Sigmoid colon (tissue), 7 donors: ENCODE measurements around the gene SBK3. TPM values are rescaled to one million over a fixed set of nuclear protein-coding genes. Genes with fewer than 3 reads are reported as not detected.

Experiments used
- DNase-seq: peaks from one replicate; pipeline ENCODE4 v3.0.0-alpha.2; 2019
- H3K27ac ChIP-seq, 4 donors: fragments of 200-600 bp; sonication (generic); one replicate each; pipeline ENCODE4 v1.5.1; 2016 to 2019; ENCODE audit warnings: mild to moderate bottlenecking in 1 of 4
- H3K27me3 ChIP-seq, 3 donors: fragments of 200-600 bp; sonication (generic); one replicate each; pipeline ENCODE4 v1.5.1; 2019; ENCODE audit warnings: mild to moderate bottlenecking in 1 of 3
- H3K36me3 ChIP-seq, 4 donors: fragments of 200-600 bp; sonication (generic); one replicate each; pipeline ENCODE4 v1.5.1; 2016 to 2019
- H3K4me1 ChIP-seq, 4 donors: fragments of 200-600 bp; sonication (generic); one replicate each; pipeline ENCODE4 v1.5.1; 2017 to 2019
- H3K4me3 ChIP-seq, 4 donors: fragments of 200-600 bp; sonication (generic); one replicate each; pipeline ENCODE4 v1.5.1; 2017 to 2019; ENCODE audit warnings: mild to moderate bottlenecking in 2 of 4, moderate library complexity in 1 of 4
- H3K9me3 ChIP-seq, 4 donors: fragments of 200-600 bp in 3 of 4; sonication (generic) in 3 of 4; one replicate each; pipeline versions ENCODE4 v1.5.1 to v1.6.1; 2013 to 2019
- CTCF ChIP-seq, 4 experiments: fragments of 450-650 bp in 3 of 4; fragments of 200-600 bp in 1 of 4; IDR thresholded peaks; one replicate each; pipeline ENCODE4 v1.5.1; 2016 to 2019; ENCODE audit warnings: antibody characterized with exemption in 4 of 4, mild to moderate bottlenecking in 3 of 4, moderate library complexity in 2 of 4
- EP300 ChIP-seq, 4 donors: sonication (generic); formaldehyde crosslinking; IDR thresholded peaks; one replicate each; pipeline ENCODE4 v1.6.1; 2017; ENCODE audit warnings: antibody characterized with exemption in 4 of 4
- POLR2A ChIP-seq, 2 donors: fragments of 450-650 bp; IDR thresholded peaks; one replicate each; pipeline ENCODE4 v1.6.1; 2016; ENCODE audit warnings: antibody characterized with exemption in 2 of 2, mild to moderate bottlenecking in 2 of 2, moderate library complexity in 2 of 2
- POLR2AphosphoS5 ChIP-seq, 4 donors: sonication (generic); formaldehyde crosslinking; IDR thresholded peaks; one replicate each; pipeline ENCODE4 v1.6.1; 2017; ENCODE audit warnings: antibody characterized with exemption in 4 of 4
- WGBS, 2 donors: extraction: QIAGEN DNeasy Blood & Tissue Kit; methylation state at CpG; one replicate each; pipeline ENCODE4 v1.1.7; 2013; 5-methylcytosine and 5-hydroxymethylcytosine counted together
- intact Hi-C: fragments of 100-400 bp; cut with DNase I; formaldehyde crosslinking; loops from one replicate; pipeline ENCODE4 v1.15.1; 2023
- polyA plus RNA-seq, 3 donors: library from polyadenylated mRNA; stranded (reverse); fragments of 200-250 nt; gene quantifications; one replicate each; pipeline ENCODE4 v1.2.3, GENCODE V29; 2013
- total RNA-seq, 4 donors: library from RNA; depleted of rRNA; stranded (reverse); fragments of >200 nt; gene quantifications; one replicate each; pipeline ENCODE4 v1.1.0, GENCODE V29; 2016
- donor health status: healthy with polysubstance abuse.
- donor health status: Bipolar disorder and iron deficiency.
- donor health status: healthy.

The SBK3 gene
- total and polyA plus RNA-seq, 7 donors, result 0.23 to 0.36 TPM; not detected in 5

GRCh38 chr19:55529636-55530234 is 15.6 kb downstream of the SBK3 start:
- Histone ChIP-seq H3K36me3 (no peaks in the 10 kb centered on the region), H3K4me3 (no peak overlapping the region), H3K9me3 (no peaks in the 10 kb centered on the region), H3K4me1 (peaks cover 0 to 15% (median 10%) of the 10 kb centered on the region in 4 donors), H3K27me3 (peaks cover 0 to 30% (median 8%) of the 10 kb centered on the region in 3 donors), H3K27ac (no peak overlapping the region)
- intact Hi-C loops, result no loop called here
- DNase-seq, result no peak
- WGBS, 2 donors, result 92% methylated on average over 56 of the region's 56 CpGs
- no peak for TF ChIP-seq CTCF (IDR thresholded peaks at IDR 0.05)
- no peak for TF ChIP-seq EP300 (IDR thresholded peaks at IDR 0.05)
- TF ChIP-seq POLR2A (IDR thresholded peaks at IDR 0.05), result no peak
- no peak for TF ChIP-seq POLR2AphosphoS5 (IDR thresholded peaks at IDR 0.05)

GRCh38 chr19:55528030-55528803 is 17.1 kb downstream of the SBK3 start:
- no peaks in the 10 kb centered on the region for H3K36me3 ChIP-seq
- 22 to 58% methylated on average over 15 of the region's 15 CpGs for WGBS, 2 donors
- no peak overlapping the region for H3K27ac ChIP-seq
- peaks cover 0 to 30% (median 8%) of the 10 kb centered on the region in 3 donors for H3K27me3 ChIP-seq
- DNase-seq, result no peak
- no peaks in the 10 kb centered on the region for H3K9me3 ChIP-seq
- no peak overlapping the region for H3K4me3 ChIP-seq
- intact Hi-C loops, result no loop called here
- H3K4me1 ChIP-seq, result peaks cover 0 to 15% (median 10%) of the 10 kb centered on the region in 4 donors
- TF ChIP-seq EP300 (IDR thresholded peaks at IDR 0.05) (no peak), CTCF (IDR thresholded peaks at IDR 0.05) (no peak), POLR2A (IDR thresholded peaks at IDR 0.05) (no peak), POLR2AphosphoS5 (IDR thresholded peaks at IDR 0.05) (no peak)

- intact Hi-C loops, result no loop called here
- Histone ChIP-seq H3K9me3 (no peaks in the 10 kb centered on the region), H3K4me3 (no peak overlapping the region), H3K36me3 (no peaks in the 10 kb centered on the region), H3K4me1 (peaks cover 0 to 15% (median 10%) of the 10 kb centered on the region in 4 donors), H3K27me3 (peaks cover 0 to 30% (median 8%) of the 10 kb centered on the region in 3 donors), H3K27ac (no peak overlapping the region)
- DNase-seq, result no peak
- TF ChIP-seq CTCF (IDR thresholded peaks at IDR 0.05) (no peak), EP300 (IDR thresholded peaks at IDR 0.05) (no peak), POLR2A (IDR thresholded peaks at IDR 0.05) (no peak), POLR2AphosphoS5 (IDR thresholded peaks at IDR 0.05) (no peak)
- WGBS, 2 donors, result 77 to 88% methylated on average over 22 of the region's 22 CpGs
These were observed 17.9 kb downstream of the SBK3 start for GRCh38 chr19:55527197-55528029.

DNA sequence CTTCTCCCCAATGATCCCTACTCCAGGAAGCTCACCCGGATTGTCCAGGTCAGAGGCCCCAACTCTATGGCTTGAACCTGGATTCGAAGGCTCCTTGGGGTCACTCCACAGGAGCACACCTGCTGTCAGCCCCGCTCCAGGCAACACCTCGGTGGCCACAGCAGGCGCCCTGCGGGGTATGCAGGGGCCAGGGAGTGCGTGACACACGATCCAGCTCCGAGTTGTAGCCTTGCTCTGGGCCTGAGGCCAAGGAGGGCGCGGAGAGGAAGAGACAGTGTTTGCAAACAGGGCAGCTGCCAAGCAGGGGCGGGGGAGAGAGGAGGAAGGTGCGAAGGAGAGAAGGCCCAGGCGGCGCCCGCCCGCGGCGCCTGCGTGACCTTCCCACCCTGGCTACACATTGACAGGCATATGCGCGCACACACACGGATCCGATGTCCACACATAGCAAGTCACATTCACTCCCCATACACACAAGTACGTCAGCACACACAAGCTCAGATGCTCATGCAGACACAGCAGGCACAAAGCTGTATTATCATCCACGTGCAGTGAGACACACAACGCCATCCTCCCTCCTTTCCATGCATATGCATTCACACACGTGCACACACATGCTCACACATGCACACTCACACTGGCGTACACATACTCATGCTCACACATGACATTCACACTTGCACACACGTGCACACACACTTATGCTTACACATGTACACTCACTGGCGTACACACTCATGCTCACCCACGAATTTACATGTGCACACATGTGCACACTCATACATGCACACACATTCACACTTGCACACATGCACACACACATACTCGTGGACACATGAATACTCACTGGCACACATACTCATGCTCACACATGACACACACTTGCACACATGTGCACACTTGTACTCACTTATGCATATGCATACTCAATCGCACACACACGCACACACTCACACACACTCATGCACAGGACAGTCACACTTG is 18.8 kb downstream of the SBK3 start:
- Histone ChIP-seq H3K4me1 (peaks cover 0 to 15% (median 12%) of the 10 kb centered on the region in 4 donors), H3K4me3 (no peak overlapping the region), H3K27ac (no peak overlapping the region), H3K27me3 (peaks cover 0 to 28% (median 8%) of the 10 kb centered on the region in 3 donors), H3K36me3 (no peaks in the 10 kb centered on the region), H3K9me3 (no peaks in the 10 kb centered on the region)
- 19 to 35% methylated on average over 35 of the region's 35 CpGs for WGBS, 2 donors
- TF ChIP-seq POLR2AphosphoS5 (IDR thresholded peaks at IDR 0.05) (no peak), EP300 (IDR thresholded peaks at IDR 0.05) (no peak), POLR2A (IDR thresholded peaks at IDR 0.05) (no peak), CTCF (IDR thresholded peaks at IDR 0.05) (no peak)
- no peak for DNase-seq
- intact Hi-C loops, result no loop called here
